Stimulated activated CD4-positive, alpha-beta T cell treated with anti-CD3 and anti-CD28 coated beads, Interleukin-1b, Interleukin-23, amount 100 ng/mL, for 48 hours (primary cell): ENCODE results near the gene KMT5B.

ENCODE experiments used
- DNase-seq: peaks from one replicate; pipeline ENCODE4 v3.0.0-alpha.2; 2020

The KMT5B gene

DNA sequence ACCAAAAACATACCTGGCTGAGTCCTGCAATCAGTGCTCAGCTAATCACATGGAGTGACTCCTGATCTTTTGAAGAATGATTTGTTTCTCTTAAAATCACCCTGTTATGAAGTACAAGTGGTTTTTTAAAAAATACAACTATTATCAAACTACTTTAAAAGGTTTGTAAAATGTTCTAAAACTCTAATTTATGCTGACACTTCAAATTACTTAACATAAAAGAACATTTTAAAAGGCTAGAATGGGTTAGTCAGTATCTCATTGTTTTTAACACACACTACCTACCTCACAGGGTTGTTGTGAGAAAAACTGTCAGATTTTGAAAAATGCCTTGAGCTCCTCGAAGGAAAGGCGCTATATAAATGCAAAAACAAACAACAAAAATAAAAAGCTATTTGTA lies 33.2 kb downstream of the KMT5B start:
- DNase-seq, result no peak

DNA sequence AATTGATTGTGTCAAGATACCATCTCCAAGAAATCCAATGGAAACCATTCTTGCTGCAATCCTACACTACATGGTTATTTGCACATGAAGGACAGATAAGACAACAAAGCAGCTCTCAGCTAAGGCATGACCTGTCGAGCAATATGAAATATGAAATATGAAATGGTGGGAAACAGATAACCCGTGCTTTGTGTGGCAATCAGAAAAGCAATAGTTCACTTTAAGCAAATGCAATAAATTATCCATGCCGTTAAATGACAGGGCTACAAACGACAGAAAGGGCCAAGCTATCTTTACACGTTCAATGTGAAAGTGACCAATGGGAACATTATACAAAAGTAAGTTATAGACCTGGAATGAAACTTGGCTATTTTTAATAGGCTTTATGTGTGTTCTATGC lies 35.2 kb downstream of the KMT5B start:
- no peak for DNase-seq

DNA sequence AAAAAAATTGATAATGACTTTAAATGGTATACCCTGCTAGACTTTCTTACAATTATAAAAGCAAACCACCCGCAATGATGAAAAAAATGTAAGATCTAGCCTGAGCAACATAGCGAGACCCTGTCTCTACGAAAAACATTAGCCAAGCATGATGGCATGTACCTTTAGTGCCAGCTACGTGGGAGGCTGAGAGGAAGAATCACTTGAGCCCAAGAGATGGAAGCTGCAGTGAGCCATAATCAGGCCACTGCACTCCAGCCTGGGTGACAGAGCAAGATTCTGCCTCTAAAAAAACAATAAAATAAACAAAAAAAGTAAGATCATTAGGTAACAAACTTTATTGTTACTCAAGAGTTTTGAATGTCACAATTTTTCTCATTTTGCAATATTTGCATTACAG lies 39.2 kb downstream of the KMT5B start:
- DNase-seq, result no peak

DNA sequence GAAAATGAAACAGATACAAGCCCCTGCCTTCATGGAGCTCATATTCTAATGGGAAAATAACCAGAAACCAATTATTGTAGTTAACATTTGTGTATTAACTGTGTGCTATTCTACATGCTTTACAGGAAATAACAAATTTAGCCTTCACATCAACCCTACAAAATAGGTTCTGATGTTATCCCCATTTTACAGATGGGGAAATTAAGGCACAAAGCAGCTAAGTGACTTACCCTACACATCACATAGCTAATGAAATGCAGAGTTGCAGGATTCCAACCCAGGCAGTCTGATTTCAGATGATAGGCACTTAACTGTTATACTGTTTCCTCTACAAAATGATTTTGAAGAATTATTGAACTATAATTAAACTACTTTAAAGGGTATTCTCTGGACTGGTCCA lies 43.7 kb downstream of the KMT5B start:
- DNase-seq, result no peak

GRCh38 chr11:68168694-68169093 lies 44.4 kb downstream of the KMT5B start:
- DNase-seq, result no peak

DNA sequence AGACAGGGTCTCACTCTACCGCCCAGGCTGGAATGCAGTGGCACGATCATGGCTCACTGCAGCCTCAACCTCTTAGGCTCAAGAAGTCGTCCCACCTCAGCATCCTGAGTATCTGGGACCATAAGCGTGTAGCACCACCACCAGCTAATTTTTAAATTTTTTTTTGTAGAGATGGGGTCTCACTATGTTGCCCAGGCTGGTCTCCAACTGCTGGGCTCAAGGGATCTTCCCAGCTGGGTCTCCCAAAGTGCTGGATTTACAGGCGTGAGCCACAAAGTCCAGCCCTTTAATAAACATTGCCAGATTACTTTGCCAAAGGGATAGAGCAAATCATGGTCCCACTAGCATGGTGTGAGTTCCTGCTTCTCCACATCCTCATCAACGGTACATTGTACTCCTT lies 45.6 kb downstream of the KMT5B start:
- DNase-seq, result no peak

DNA sequence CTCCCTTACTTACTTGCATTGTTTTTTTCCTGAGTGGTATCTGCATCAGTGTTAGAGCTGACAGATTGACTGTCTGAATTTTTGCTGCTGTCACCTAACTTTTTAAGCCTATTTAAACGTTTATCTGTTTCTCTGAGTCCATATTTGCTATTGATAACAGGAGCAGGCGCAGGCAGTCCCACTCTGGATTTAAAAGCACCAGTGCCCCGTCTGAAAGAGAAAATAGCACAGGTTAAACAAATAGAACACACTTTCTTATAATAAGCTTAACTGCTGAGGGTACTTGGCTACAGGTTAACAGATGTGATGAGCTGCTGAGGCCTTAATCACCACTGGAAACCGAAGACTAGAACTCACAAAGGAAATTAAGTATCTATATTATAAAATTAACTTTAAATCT lies 46.1 kb downstream of the KMT5B start:
- DNase-seq, result no peak

DNA sequence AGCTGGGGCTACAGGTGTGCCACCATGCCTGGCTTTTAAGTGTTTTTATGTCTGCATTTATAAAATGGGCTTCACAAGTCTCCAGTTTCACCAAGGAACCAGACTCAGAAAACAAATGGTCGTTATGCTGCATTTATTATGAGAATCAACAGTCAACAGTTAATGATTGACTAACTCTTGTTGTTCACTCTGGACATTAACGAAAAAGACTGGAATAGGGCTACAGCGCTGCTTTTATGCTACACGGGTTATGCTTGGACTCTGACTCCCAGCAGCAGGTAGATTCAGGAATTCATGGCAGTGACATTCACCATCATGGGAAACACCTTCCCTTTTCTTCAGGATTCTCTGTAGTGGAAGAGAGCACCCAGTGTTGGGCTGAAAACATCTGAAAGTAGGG lies 47.5 kb downstream of the KMT5B start:
- DNase-seq, result no peak

DNA sequence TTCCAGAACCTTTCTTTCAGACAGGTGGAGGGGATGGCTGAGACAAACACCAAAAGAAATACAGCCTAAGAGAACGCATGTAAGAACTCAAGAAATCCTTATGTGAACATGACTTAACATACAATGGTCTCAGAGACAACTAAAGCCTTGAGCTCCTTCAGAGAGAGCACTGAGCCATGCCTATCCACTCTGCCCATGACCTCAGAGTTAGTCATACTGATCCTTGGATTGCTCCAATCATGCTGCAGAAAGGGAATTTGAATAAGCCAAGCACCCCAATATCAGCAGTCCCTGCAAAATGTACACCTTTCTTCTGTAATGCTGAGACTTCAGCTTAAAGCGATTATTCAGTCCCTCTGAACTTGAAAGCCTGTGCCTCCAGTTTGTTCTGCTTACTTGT lies 48.7 kb downstream of the KMT5B start:
- no peak for DNase-seq

DNA sequence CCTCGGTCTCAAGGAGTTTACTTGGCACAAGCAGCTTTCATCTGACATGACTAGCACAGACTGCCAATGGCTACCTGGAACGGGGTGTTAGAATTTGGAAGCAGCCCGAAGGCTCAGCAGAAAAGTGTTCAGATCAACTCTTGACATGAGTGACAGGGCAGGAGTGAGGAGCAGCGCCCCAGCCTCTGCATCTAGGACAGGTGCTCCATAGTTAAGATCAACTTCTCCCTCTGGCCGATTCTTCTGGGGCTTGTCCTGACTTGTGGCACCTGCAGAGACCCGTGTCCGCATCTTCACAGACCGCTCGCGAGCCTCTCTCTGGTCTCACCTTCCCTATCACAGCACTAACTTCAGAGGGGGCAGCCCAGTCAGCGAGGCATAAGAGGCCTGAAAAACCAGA lies 49.4 kb downstream of the KMT5B start:
- no peak for DNase-seq

DNA sequence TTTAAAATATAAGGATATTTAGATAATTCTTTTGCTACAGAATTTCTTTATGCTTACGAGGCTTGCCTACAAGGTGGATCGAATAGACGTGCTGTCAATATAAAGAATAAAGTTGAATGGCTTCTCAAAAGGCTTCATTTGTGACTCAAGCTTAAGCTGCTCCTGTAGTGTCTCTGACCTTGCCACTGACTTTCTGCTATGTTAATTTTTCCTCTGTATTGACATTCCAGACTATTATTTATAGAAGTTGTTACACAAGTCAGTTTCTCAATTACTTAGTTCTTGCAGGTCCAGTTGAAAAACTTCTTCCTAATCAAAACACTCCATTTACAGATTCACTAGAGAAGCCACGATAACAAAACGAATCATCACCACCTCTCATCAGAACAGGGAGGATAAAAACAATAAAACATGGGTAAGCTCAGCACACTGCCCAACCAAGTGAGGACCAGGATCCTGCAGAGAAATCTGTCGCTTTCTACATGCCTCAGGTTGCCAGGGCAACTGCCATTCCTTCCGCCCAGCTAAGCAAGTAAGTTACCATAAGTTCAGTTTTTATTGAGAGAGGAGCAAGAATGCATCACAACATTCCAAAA lies 52.9 kb downstream of the KMT5B start:
- DNase-seq, result no peak

DNA sequence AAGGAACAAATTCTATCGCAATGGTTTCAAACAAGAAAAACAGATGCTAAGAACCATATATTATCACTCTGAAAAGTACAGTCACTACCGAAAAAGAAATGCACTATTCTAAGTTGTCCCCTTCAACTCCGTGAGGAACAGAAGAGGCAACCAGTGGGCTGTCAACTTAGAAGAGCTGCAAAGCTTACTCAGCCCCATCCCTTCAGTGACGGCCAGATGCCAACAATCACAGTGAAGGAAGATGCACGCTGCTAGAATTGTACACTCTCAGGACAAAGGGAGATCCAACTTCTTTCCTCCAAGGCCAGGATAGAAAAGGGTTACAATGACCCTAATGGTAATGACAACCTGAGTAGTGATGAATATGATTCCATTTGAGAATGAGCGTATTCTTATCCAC lies 53.4 kb downstream of the KMT5B start:
- DNase-seq, result no peak

- DNase-seq, result no peak
Measured at GRCh38 chr11:68159161-68159560, 53.9 kb downstream of the KMT5B start.

DNA sequence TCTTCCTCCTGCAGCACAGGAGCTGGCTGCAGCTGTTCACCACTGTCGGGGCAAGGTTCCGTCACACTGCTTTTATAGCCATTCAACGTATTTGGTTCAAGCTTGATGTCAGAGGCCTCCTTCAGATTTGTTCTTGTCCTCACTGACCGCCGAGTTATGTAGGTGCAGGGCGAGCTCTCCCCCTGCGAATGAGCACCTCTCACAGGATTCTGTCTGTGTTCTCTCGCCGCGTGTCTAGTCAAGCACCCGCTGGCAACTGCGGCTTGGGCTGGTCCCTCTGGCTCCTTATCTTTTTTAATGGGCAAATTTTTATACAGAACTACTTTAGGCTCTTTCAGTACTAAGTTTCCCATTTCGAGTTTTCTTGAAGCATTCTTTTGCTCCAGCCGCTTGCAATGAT lies 54.5 kb downstream of the KMT5B start:
- no peak for DNase-seq

DNA sequence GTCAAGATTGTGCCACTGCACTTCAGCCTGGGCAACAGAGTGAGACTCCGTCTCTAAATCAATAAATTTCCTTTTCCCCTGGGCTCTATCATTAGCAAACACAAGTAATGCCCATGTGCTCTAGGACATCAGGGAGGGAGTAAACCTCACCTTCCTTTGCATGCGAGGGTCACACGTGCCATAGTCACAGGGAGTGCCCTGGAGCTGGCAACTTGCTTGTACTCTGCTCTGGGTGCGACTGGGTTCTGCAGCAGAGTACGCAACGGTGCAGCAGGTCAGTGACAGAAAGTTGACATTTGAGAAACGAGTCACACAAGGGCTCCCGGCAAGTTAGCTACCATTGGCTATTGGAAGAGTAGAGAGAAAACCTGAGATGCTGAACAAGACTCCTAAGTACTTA lies 59.4 kb downstream of the KMT5B start:
- no peak for DNase-seq

DNA sequence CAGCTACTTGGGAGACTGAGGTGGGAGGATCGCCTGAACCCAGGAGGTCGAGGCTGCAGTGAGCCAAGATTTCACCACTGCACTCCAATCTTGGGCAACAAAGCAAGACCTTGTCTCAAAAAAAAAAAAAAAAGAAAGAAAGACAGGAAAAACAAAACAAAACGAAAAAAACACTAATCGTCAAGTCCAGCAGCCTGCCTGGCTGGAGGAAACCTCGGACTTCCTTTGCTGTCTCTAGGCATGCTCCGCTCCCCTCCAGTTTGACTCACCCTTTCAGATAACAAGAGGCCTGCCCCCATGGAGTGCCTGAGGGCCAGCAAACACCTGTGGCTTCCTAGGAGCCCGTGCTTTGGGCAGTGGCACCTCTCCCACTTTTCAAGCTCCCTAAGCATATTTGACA lies 63.1 kb downstream of the KMT5B start:
- DNase-seq, result no peak

GRCh38 chr11:68149417-68149816 lies 63.7 kb downstream of the KMT5B start:
- DNase-seq, result no peak

- DNase-seq, result no peak
Measured at GRCh38 chr11:68148879-68149278, 64.2 kb downstream of the KMT5B start.

- no peak for DNase-seq
Measured at GRCh38 chr11:68148071-68148805, 64.9 kb downstream of the KMT5B start.

- DNase-seq, result no peak
Measured at GRCh38 chr11:68146704-68147474, 66.2 kb downstream of the KMT5B start.

- no peak for DNase-seq
Measured at GRCh38 chr11:68146010-68146540, 67.0 kb downstream of the KMT5B start.

- DNase-seq, result no peak
Measured at GRCh38 chr11:68145120-68145866, 67.8 kb downstream of the KMT5B start.

DNA sequence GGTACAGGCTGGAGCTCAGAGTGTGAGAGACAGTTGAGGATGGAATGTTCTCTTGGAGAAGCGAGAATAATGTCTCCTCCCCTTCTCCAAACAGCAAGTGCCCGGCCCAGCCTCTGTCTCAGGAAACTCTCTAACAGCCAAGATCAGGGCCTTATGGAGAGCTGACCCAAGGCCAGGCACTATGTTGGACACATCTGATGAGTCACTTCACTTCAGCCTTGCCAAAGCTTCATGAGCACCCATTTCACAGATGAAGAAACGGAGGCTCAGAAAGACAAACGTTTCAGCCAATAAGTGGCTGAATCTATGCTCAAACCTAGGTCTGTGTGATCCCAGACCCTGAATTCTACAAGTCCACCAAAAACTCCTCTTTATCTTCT lies 69.8 kb downstream of the KMT5B start:
- no peak for DNase-seq
